HG02678 (cell line): ENCODE results near the gene WAPL.
"Not testable (repeated sequence)": the region's sequence is repeated elsewhere in the genome, so short reads cannot be mapped to it uniquely, and the experiment has no call there.

Experiments used
- ATAC-seq: cut with Tn5 transposase; IDR thresholded peaks from one replicate; pipeline ENCODE4 v1.9.1; 2021; ENCODE audit warnings: mild to moderate bottlenecking, moderate library complexity; ENCODE audit not compliant: unreplicated experiment

The WAPL gene

GRCh38 chr10:86521678-86522509 lies at the start of gene WAPL:
WAPL (minus strand) TSS chr10:86521792; CDS start chr10:86518069, 3,723 bp downstream.
- peak; percentile 95 for ATAC-seq

- ATAC-seq: no peak
Observed at GRCh38 chr10:86569335-86569734, 47.7 kb upstream of the WAPL start.

GRCh38 chr10:86566518-86566917 lies 44.9 kb upstream of the WAPL start:
- ATAC-seq: not testable (repeated sequence)

GRCh38 chr10:86563338-86563737 lies 41.7 kb upstream of the WAPL start:
- ATAC-seq: not testable (repeated sequence)

GRCh38 chr10:86558695-86559094 lies 37.1 kb upstream of the WAPL start:
- ATAC-seq: not testable (repeated sequence)

- no peak for ATAC-seq
Observed at GRCh38 chr10:86556933-86557649, 35.5 kb upstream of the WAPL start.

- no peak for ATAC-seq
Observed at GRCh38 chr10:86556532-86556931, 34.9 kb upstream of the WAPL start.

- ATAC-seq: no peak
Observed at GRCh38 chr10:86553639-86554038, 32.0 kb upstream of the WAPL start.

GRCh38 chr10:86553213-86553612 lies 31.6 kb upstream of the WAPL start:
- no peak for ATAC-seq

GRCh38 chr10:86547296-86547695 lies 25.7 kb upstream of the WAPL start:
- no peak for ATAC-seq

GRCh38 chr10:86545101-86545500 lies 23.5 kb upstream of the WAPL start:
- ATAC-seq: no peak

- ATAC-seq: no peak
Observed at GRCh38 chr10:86540016-86540415, 18.4 kb upstream of the WAPL start.

- ATAC-seq: no peak
Observed at GRCh38 chr10:86538547-86538946, 17.0 kb upstream of the WAPL start.

- ATAC-seq: not testable (repeated sequence)
Observed at GRCh38 chr10:86538040-86538439, 16.4 kb upstream of the WAPL start.

GRCh38 chr10:86536294-86536861 lies 14.8 kb upstream of the WAPL start:
- ATAC-seq: no peak

- ATAC-seq: peak; percentile 62
Observed at GRCh38 chr10:86535132-86535882, 13.7 kb upstream of the WAPL start.

- no peak for ATAC-seq
Observed at GRCh38 chr10:86533328-86533727, 11.7 kb upstream of the WAPL start.

GRCh38 chr10:86528736-86529135 lies 7.1 kb upstream of the WAPL start:
- not testable (repeated sequence) for ATAC-seq

- no peak for ATAC-seq
Observed at GRCh38 chr10:86526606-86527005, 5.0 kb upstream of the WAPL start.

GRCh38 chr10:86525713-86526112 lies 4.1 kb upstream of the WAPL start:
- not testable (repeated sequence) for ATAC-seq
